Osteocyte (in vitro differentiated cells): Measurements from ENCODE around the gene S1PR2. TPM values are rescaled to one million over a fixed set of nuclear protein-coding genes. Genes with fewer than 3 reads are reported as not detected.
"Not testable (repeated sequence)": the region's sequence is repeated elsewhere in the genome, so short reads cannot be mapped to it uniquely, and the experiment has no call there.

Source experiments
- DNase-seq: peaks from one replicate; pipeline ENCODE4 v3.0.0; 2021; ENCODE audit warnings: mixed read lengths; ENCODE audit not compliant: unreplicated experiment; ENCODE audit errors: extremely low spot score
- H3K27ac Mint-ChIP-seq: one replicate; pipeline ENCODE4 v1.8.0; 2021; ENCODE audit warnings: mild to moderate bottlenecking, mixed read lengths; ENCODE audit not compliant: unreplicated experiment
- H3K27me3 Mint-ChIP-seq: one replicate; pipeline ENCODE4 v1.8.0; 2021; ENCODE audit warnings: mixed read lengths; ENCODE audit not compliant: unreplicated experiment
- H3K36me3 Mint-ChIP-seq: one replicate; pipeline ENCODE4 v1.8.0; 2021; ENCODE audit warnings: mixed read lengths; ENCODE audit not compliant: unreplicated experiment
- H3K4me1 Mint-ChIP-seq: one replicate; pipeline ENCODE4 v1.8.0; 2021; ENCODE audit warnings: mixed read lengths; ENCODE audit not compliant: unreplicated experiment
- H3K4me3 Mint-ChIP-seq: one replicate; pipeline ENCODE4 v1.8.0; 2021; ENCODE audit warnings: mild to moderate bottlenecking, moderate library complexity, mixed read lengths; ENCODE audit not compliant: unreplicated experiment
- H3K9me3 Mint-ChIP-seq: one replicate; pipeline ENCODE4 v1.8.0; 2021; ENCODE audit warnings: mixed read lengths; ENCODE audit not compliant: unreplicated experiment
- total RNA-seq: library from RNA; stranded (reverse); gene quantifications from 2 replicates; pipeline ENCODE4 v1.2.1, GENCODE V29; 2021
- TF ChIP-seq, protein P1 (sequence below): fragments of 200-600 bp; sonication (generic); IDR thresholded peaks from 2 replicates; pipeline ENCODE4 v1.5.0; 2021; ENCODE audit warnings: antibody characterized with exemption, mild to moderate bottlenecking, moderate library complexity

The S1PR2 gene
- total RNA-seq, 1 donor from 2014 or later: 23.6 TPM

DNA sequence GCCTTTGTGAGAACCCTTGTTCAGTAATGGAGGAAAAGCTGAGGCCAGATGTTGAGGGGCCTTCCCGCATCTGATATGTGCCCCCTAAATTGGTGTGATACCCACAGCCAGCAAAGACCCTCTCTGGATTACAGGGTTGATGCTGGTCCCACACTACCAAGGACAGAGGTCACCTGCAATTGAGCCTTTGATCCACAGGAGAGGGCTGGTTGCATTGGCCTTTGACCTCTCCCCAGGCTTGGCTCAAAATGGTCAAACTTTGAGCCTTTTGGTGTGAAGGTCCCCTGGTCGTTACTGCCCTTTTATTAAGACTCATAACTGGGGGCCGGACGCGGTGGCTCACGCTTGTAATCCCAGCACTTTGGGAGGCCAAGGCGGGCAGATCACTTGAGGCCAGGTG is 12.5 kb upstream of the S1PR2 start:
- H3K36me3 Mint-ChIP-seq: no peaks in the 10 kb centered on the region
- no peak overlapping the region for H3K4me3 Mint-ChIP-seq
- no peak overlapping the region for H3K27ac Mint-ChIP-seq
- TF ChIP-seq, protein P1, sequence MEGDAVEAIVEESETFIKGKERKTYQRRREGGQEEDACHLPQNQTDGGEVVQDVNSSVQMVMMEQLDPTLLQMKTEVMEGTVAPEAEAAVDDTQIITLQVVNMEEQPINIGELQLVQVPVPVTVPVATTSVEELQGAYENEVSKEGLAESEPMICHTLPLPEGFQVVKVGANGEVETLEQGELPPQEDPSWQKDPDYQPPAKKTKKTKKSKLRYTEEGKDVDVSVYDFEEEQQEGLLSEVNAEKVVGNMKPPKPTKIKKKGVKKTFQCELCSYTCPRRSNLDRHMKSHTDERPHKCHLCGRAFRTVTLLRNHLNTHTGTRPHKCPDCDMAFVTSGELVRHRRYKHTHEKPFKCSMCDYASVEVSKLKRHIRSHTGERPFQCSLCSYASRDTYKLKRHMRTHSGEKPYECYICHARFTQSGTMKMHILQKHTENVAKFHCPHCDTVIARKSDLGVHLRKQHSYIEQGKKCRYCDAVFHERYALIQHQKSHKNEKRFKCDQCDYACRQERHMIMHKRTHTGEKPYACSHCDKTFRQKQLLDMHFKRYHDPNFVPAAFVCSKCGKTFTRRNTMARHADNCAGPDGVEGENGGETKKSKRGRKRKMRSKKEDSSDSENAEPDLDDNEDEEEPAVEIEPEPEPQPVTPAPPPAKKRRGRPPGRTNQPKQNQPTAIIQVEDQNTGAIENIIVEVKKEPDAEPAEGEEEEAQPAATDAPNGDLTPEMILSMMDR: no peak
- no peak for DNase-seq
- peaks cover 3% of the 10 kb centered on the region for H3K4me1 Mint-ChIP-seq
- no peaks in the 10 kb centered on the region for H3K9me3 Mint-ChIP-seq
- no peaks in the 10 kb centered on the region for H3K27me3 Mint-ChIP-seq

GRCh38 chr19:10241826-10242449 is 10.8 kb upstream of the S1PR2 start:
- H3K27me3 Mint-ChIP-seq, DNase-seq, H3K9me3 Mint-ChIP-seq, H3K27ac Mint-ChIP-seq, H3K4me3 Mint-ChIP-seq, H3K36me3 Mint-ChIP-seq: not testable (repeated sequence)
- peaks cover 13% of the 10 kb centered on the region for H3K4me1 Mint-ChIP-seq

GRCh38 chr19:10238172-10238783 is 7.1 kb upstream of the S1PR2 start:
- TF ChIP-seq, protein P1: no peak
- H3K27me3 Mint-ChIP-seq: no peaks in the 10 kb centered on the region
- H3K27ac Mint-ChIP-seq: peak overlapping the region; percentile 89
- H3K4me3 Mint-ChIP-seq: no peak overlapping the region
- H3K36me3 Mint-ChIP-seq: no peaks in the 10 kb centered on the region
- peaks cover 25% of the 10 kb centered on the region for H3K4me1 Mint-ChIP-seq
- no peak for DNase-seq
- no peaks in the 10 kb centered on the region for H3K9me3 Mint-ChIP-seq

- H3K4me3 Mint-ChIP-seq: no peak overlapping the region
- TF ChIP-seq, protein P1: no peak
- H3K4me1 Mint-ChIP-seq: peaks cover 25% of the 10 kb centered on the region
- H3K27me3 Mint-ChIP-seq: no peaks in the 10 kb centered on the region
- H3K36me3 Mint-ChIP-seq: no peaks in the 10 kb centered on the region
- H3K9me3 Mint-ChIP-seq: no peaks in the 10 kb centered on the region
- DNase-seq: no peak
- H3K27ac Mint-ChIP-seq: peak overlapping the region; percentile 89
Observed at GRCh38 chr19:10237702-10238101, 6.6 kb upstream of the S1PR2 start.

- H3K36me3 Mint-ChIP-seq, H3K27me3 Mint-ChIP-seq, H3K9me3 Mint-ChIP-seq, DNase-seq, H3K4me3 Mint-ChIP-seq: not testable (repeated sequence)
- peak overlapping the region; percentile 92 for H3K27ac Mint-ChIP-seq
- H3K4me1 Mint-ChIP-seq: peaks cover 28% of the 10 kb centered on the region
Observed at GRCh38 chr19:10235409-10235808, 4.3 kb upstream of the S1PR2 start.

GRCh38 chr19:10235003-10235402 is 3.9 kb upstream of the S1PR2 start:
- Mint-ChIP-seq H3K27me3 (no peaks in the 10 kb centered on the region), H3K27ac (no peak overlapping the region), H3K36me3 (no peaks in the 10 kb centered on the region), H3K4me1 (peaks cover 28% of the 10 kb centered on the region), H3K4me3 (no peak overlapping the region), H3K9me3 (no peaks in the 10 kb centered on the region)
- DNase-seq: no peak
- TF ChIP-seq, protein P1: no peak
